ENCODE measurements around the gene KLRF2. TPM values are rescaled to one million over a fixed set of nuclear protein-coding genes. Genes with fewer than 3 reads are reported as not detected.

The KLRF2 gene
- total RNA-seq, 2 experiments from 2014 or later = not detected

DNA sequence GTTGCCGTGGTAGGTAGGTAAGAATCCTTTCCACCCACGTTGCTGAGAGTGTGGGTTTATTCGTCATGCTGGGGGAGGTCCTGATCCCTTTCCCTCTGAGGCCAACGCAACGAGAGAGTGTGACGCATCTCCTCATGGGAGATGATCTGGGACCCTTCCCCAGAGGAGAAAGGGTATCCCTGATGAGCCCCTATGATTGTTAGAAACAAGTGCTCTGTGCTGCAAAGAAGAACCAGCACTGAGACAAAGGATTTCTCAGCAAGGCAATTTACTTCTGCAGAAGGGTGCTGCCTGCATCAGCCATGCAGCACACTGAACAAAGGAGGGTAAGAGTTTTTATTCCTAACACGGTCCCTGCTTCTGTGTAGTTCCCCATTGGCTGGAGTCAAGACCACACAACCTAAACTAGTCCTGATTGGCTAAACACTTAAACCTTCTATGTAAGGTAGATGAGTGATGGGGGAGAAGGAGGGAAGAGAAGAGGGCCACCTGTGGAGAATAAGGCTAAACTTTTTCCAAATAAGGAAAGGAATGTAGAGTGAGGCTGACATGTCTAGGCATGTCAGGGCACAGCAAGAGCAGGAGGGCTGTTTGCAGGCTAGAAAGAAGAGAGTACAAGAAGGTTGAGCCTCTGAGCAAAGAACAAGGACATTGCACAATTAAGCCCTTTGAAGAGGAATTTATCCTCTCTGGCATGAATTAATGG lies 29.6 kb downstream of the KLRF2 start:
- intact Hi-C loops (cut with DNase I, micrococcal nuclease) = no loop called here
- ATAC-seq (no peak), DNase-seq (no peak)
- ChIA-PET POLR2A (no interaction called here), CTCF (interaction anchor here (0.9 kb wide), 1 partner anchor 161 kb away, joined by 3 read pairs; no protein-coding TSS in a partner anchor)
- H3K9me3 Mint-ChIP-seq (ENCODE audit: low read depth) = peaks cover 30% of the 10 kb centered on the region
- no peaks in the 10 kb centered on the region for H3K27me3 Mint-ChIP-seq
- H3K27ac Mint-ChIP-seq = no peak overlapping the region
- H3K36me3 Mint-ChIP-seq (ENCODE audit: low read depth) = peaks cover 18% of the 10 kb centered on the region
- peaks cover 26% of the 10 kb centered on the region for H3K4me1 Mint-ChIP-seq
- H3K4me3 Mint-ChIP-seq = no peak overlapping the region

DNA sequence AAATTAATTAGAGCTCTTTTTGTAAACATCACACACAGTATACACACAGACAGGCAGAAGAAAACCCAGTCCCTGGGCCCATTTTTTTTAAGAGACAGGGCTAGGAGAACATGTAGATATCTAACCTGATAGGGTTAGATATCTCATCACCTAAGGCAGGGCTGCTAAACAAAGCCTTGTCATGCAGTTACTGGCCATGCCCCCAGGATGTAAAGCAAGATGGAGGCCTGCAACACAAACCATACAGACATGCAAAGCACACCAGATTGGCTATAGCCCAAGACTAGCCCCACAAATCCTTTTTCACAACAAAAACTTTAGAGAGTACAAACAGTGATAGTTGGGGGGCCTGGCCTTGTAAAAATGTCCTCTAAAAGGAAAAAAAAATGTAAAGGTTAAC lies 30.4 kb downstream of the KLRF2 start:
- intact Hi-C loops (cut with DNase I, micrococcal nuclease) = no loop called here
- Mint-ChIP-seq H3K27me3 (no peaks in the 10 kb centered on the region), H3K4me3 (no peak overlapping the region), H3K4me1 (peaks cover 18% of the 10 kb centered on the region), H3K9me3 (ENCODE audit: low read depth) (peaks cover 30% of the 10 kb centered on the region), H3K36me3 (ENCODE audit: low read depth) (peaks cover 18% of the 10 kb centered on the region), H3K27ac (no peak overlapping the region)
- DNase-seq (no peak), ATAC-seq (no peak)
- ChIA-PET CTCF (no interaction called here), POLR2A (no interaction called here)

DNA sequence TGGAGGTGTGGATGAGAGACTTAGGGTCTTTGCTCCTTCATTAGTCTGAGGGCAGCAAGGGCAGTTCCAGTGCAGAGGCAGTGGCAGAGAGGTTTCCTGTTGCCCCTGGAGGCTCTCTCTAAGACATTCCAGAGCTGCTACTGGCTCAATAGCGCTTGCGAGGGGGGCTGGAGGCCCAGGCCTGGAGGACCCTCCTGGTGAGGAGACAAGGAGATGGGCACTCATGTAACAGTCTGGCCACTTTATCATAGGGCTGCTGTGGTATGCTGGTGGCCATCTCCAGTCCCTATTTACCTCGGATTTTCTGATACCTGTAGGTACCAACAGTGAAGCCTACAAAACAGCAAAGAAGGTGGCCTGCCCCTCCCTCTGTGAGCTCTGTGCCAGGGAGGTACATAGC lies 38.2 kb downstream of the KLRF2 start:
- no peak for DNase-seq
- POLR2A ChIA-PET = no interaction called here
- peaks cover 12% of the 10 kb centered on the region for H3K4me1 Mint-ChIP-seq
- CTCF ChIA-PET = interaction anchor here (0.7 to 1.4 kb wide), 2 partner anchors 92 to 169 kb away, joined by 3 read pairs; no protein-coding TSS in a partner anchor
- no peak overlapping the region for H3K27ac Mint-ChIP-seq
- no peaks in the 10 kb centered on the region for H3K27me3 Mint-ChIP-seq
- no peaks in the 10 kb centered on the region for H3K9me3 Mint-ChIP-seq (ENCODE audit: low read depth)
- intact Hi-C loops (cut with DNase I, micrococcal nuclease) = no loop called here
- H3K4me3 Mint-ChIP-seq = no peak overlapping the region
- ATAC-seq = no peak
- H3K36me3 Mint-ChIP-seq (ENCODE audit: low read depth) = no peaks in the 10 kb centered on the region

DNA sequence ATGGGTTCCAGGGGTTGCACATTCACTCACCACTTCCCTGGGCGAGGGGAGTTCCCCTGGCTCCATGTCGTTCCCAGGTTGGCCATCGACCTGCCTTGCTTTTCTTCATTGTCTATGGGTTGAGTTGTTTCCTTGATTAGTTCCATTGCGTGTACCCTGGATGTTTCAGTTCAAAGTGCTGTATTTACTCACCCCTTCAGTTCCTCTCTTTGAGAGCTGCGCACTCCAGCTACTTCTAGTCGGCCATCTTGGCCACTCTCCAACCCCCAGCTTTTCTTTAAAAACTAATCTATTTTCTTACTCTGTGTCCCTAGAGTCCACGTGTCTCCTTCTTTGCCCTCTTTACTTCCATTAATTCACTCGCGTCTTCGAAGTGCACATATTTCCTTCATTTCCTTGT lies 39.2 kb downstream of the KLRF2 start:
- intact Hi-C loops (cut with DNase I, micrococcal nuclease) = no loop called here
- Mint-ChIP-seq H3K4me1 (peaks cover 12% of the 10 kb centered on the region), H3K27me3 (no peaks in the 10 kb centered on the region), H3K27ac (no peak overlapping the region), H3K9me3 (ENCODE audit: low read depth) (no peaks in the 10 kb centered on the region), H3K4me3 (no peak overlapping the region), H3K36me3 (ENCODE audit: low read depth) (no peaks in the 10 kb centered on the region)
- POLR2A ChIA-PET = no interaction called here
- no peak for DNase-seq
- no peak for ATAC-seq
- CTCF ChIA-PET = no interaction called here

DNA sequence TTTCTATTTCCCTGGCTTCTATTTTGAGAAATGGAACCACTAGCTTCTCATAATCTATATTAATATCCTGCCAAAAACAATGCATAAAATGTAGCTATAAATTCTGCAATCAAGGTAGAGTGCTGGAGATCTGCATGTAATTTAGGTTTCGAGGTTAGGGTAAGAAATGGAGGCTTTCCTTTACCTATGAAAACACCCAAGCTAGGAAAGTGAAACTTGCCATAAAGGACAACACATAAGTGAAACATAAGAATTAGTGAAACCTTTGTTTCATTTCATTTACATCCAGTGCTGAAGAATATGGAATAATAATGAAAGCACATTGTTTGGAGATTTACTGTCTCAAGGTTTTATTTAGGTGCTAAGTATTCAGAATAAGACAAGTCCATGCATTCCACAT lies 41.1 kb downstream of the KLRF2 start:
- Mint-ChIP-seq H3K9me3 (ENCODE audit: low read depth) (no peaks in the 10 kb centered on the region), H3K27ac (peak overlapping the region; percentile 58), H3K36me3 (ENCODE audit: low read depth) (no peaks in the 10 kb centered on the region), H3K4me1 (peaks cover 15% of the 10 kb centered on the region), H3K27me3 (no peaks in the 10 kb centered on the region), H3K4me3 (no peak overlapping the region)
- ATAC-seq = peak; percentile 36
- DNase-seq = no peak
- intact Hi-C loops (cut with DNase I, micrococcal nuclease) = no loop called here
- CTCF ChIA-PET = interaction anchor here (0.9 to 1.9 kb wide), 9 partner anchors 15 to 217 kb away, joined by 3 to 5 read pairs (median 4); partner anchors contain the start of gene KLRF2
- POLR2A ChIA-PET = no interaction called here

DNA sequence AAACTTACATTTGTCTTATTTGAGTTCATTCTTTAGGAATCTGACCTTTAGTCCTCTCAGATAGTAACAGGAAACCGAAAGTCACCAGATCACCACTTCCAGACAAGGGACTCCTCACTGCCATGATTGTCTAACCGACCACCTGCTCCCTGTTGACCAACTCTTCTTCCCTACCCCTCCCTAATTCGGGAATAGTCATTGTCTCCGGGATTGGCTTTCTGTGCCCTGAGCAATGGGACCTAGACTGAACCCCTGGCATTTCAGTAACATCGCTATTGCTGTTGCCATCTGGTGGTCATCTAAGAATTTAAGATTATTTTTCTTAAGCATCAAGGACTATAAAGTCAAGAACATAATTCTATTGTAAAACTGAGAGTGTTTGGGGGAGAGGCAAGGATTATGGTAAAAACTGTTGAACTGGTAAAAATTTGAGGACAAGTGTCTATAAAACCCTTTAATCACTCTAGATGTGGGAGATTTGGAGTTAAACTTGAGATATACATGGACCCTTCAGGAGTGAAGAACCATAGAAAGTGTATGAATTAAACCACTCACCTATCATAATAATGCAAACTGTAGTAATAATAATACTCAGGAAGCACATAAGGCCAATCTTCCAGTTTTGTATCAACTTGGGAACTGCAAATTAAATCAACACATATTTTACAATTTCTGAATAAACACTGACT lies 44.6 kb downstream of the KLRF2 start:
- Mint-ChIP-seq H3K27me3 (peaks cover 2% of the 10 kb centered on the region), H3K9me3 (ENCODE audit: low read depth) (no peaks in the 10 kb centered on the region), H3K4me1 (peaks cover 15% of the 10 kb centered on the region), H3K36me3 (ENCODE audit: low read depth) (no peaks in the 10 kb centered on the region), H3K4me3 (peak overlapping the region; percentile 10), H3K27ac (peak overlapping the region; percentile 12)
- DNase-seq (peak; percentile 19), ATAC-seq (peak; percentile 61)
- CTCF ChIA-PET = interaction anchor here (0.7 to 5.8 kb wide), 12 partner anchors 12 to 217 kb away, joined by 3 to 48 read pairs (median 4); no protein-coding TSS in a partner anchor
- intact Hi-C loops (cut with DNase I, micrococcal nuclease) = loop anchor here (1.0 to 5.0 kb wide), 5 partner anchors 54 to 179 kb away; partner anchors contain the start of gene CLEC2B (in 1 of the 2)
- POLR2A ChIA-PET = no interaction called here

DNA sequence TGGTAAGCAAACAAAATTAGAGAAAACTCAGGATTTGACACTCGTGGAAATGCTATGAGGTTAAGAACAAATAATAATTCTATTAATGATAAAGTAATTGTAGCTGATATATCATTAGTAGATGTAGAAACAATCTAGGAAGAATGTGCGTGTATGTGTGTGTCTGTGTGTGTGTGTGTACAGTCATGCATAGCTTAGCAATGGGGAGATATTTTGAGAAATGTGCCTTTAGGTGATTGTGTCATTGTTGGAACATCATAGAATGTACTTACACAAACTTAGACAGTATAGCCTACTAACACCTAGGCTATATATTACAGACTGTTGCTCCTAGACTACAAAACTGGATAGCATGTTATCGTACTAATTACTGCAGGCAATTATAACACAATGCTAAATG lies 45.6 kb downstream of the KLRF2 start:
- H3K27me3 Mint-ChIP-seq = peaks cover 2% of the 10 kb centered on the region
- CTCF ChIA-PET = interaction anchor here (0.8 to 5.8 kb wide), 9 partner anchors 9 to 184 kb away, joined by 3 to 48 read pairs (median 4); no protein-coding TSS in a partner anchor
- no peak overlapping the region for H3K4me3 Mint-ChIP-seq
- intact Hi-C loops (cut with DNase I, micrococcal nuclease) = loop anchor here (1.0 to 5.0 kb wide), 5 partner anchors 55 to 180 kb away; partner anchors contain the start of gene CLEC2B (in 1 of the 2)
- peaks cover 15% of the 10 kb centered on the region for H3K4me1 Mint-ChIP-seq
- ATAC-seq (no peak), DNase-seq (no peak)
- POLR2A ChIA-PET = no interaction called here
- no peaks in the 10 kb centered on the region for H3K36me3 Mint-ChIP-seq (ENCODE audit: low read depth)
- no peaks in the 10 kb centered on the region for H3K9me3 Mint-ChIP-seq (ENCODE audit: low read depth)
- no peak overlapping the region for H3K27ac Mint-ChIP-seq

DNA sequence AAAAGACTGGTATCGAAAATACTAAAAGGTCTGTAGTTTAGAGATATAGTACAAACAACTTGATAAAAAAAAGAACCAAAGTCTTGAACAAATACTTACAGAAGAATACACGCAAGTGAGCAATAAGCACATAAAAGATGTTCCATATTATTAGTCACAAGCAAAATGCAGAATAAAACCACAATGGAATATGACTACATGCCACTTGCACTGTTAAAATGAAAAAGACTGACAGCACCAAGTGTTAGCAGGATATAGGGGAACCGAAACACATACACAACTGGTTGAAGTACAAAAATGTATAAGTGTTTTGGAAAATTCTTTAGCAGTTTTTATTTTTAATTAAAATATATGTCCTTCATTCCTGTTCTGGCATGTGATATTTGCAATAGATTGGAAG lies 47.3 kb downstream of the KLRF2 start:
- DNase-seq = no peak
- H3K4me1 Mint-ChIP-seq = peaks cover 3% of the 10 kb centered on the region
- intact Hi-C loops (cut with DNase I, micrococcal nuclease) = loop anchor here (5.0 kb wide), 2 partner anchors 56 to 61 kb away; partner anchors contain the start of gene CLEC2B (in 1 of the 2)
- H3K27ac Mint-ChIP-seq = no peak overlapping the region
- CTCF ChIA-PET = interaction anchor here (1.5 to 5.8 kb wide), 2 partner anchors 33 to 114 kb away, joined by 5 to 48 read pairs; no protein-coding TSS in a partner anchor
- no peaks in the 10 kb centered on the region for H3K36me3 Mint-ChIP-seq (ENCODE audit: low read depth)
- no peak overlapping the region for H3K4me3 Mint-ChIP-seq
- H3K9me3 Mint-ChIP-seq (ENCODE audit: low read depth) = no peaks in the 10 kb centered on the region
- ATAC-seq = peak; percentile 36
- peaks cover 4% of the 10 kb centered on the region for H3K27me3 Mint-ChIP-seq
- POLR2A ChIA-PET = no interaction called here

DNA sequence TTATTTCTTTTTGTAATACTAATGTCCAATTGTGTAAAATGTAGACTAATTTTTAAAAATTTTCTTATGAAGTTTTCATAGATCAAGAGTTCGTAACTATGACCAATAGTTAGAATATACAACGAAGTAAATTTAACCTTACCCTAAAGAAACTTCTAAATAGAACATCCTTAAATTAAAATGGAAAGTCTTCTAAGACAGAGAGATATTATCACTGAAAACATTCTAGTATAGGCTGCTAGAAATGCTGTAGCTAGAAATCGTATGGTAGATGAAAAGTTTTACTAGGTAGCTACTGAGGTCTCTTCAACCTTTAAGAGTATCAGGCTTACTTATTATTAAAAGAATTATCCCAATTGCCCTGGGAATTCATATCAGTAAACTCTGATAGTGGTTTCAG lies 50.0 kb downstream of the KLRF2 start:
- ATAC-seq (no peak), DNase-seq (no peak)
- Mint-ChIP-seq H3K27ac (no peak overlapping the region), H3K36me3 (ENCODE audit: low read depth) (no peaks in the 10 kb centered on the region), H3K9me3 (ENCODE audit: low read depth) (no peaks in the 10 kb centered on the region), H3K4me3 (no peak overlapping the region), H3K27me3 (peaks cover 4% of the 10 kb centered on the region), H3K4me1 (no peaks in the 10 kb centered on the region)
- POLR2A ChIA-PET = no interaction called here
- intact Hi-C loops (cut with DNase I, micrococcal nuclease) = no loop called here
- CTCF ChIA-PET = interaction anchor here (0.6 to 2.2 kb wide), 7 partner anchors 9 to 1813 kb away, joined by 3 to 14 read pairs (median 4); no protein-coding TSS in a partner anchor

DNA sequence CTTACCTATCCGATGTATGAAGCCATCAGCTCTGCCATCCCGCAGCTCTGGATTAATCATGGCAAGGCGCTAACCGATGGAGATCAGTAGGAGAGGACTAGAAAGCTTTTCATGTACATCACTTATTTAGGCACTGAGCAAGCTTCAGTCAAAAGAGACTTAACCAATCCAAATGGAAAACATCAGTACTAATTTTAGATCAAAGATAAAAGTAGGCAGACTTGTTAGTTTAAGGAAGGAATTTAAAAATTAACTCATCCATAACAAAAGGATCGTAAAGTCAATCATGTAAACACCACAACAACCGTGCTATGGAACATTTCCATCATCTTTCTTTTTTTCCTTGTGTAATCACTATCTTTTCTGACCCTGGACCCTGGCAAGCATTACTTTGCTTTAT lies 51.0 kb downstream of the KLRF2 start, which contains the start of gene CLEC2A:
CLEC2A (minus strand) TSS at position 101 of the 400 bp plus-strand sequence; CDS start at position 60, 41 bp downstream.
- POLR2A ChIA-PET = no interaction called here
- H3K9me3 Mint-ChIP-seq (ENCODE audit: low read depth) = no peaks in the 10 kb centered on the region
- intact Hi-C loops (cut with DNase I, micrococcal nuclease) = no loop called here
- no peak within 1 kb of the TSS for H3K27ac Mint-ChIP-seq
- CTCF ChIA-PET = interaction anchor here (0.7 to 2.2 kb wide), 8 partner anchors 8 to 215 kb away, joined by 3 to 14 read pairs (median 4); no protein-coding TSS in a partner anchor
- DNase-seq (no peak), ATAC-seq (no peak)
- H3K36me3 Mint-ChIP-seq (ENCODE audit: low read depth) = no peaks in the 10 kb centered on the region
- no peaks in the 10 kb centered on the region for H3K4me1 Mint-ChIP-seq
- H3K4me3 Mint-ChIP-seq = no peak within 1 kb of the TSS
- peaks cover 4% of the 10 kb centered on the region for H3K27me3 Mint-ChIP-seq

DNA sequence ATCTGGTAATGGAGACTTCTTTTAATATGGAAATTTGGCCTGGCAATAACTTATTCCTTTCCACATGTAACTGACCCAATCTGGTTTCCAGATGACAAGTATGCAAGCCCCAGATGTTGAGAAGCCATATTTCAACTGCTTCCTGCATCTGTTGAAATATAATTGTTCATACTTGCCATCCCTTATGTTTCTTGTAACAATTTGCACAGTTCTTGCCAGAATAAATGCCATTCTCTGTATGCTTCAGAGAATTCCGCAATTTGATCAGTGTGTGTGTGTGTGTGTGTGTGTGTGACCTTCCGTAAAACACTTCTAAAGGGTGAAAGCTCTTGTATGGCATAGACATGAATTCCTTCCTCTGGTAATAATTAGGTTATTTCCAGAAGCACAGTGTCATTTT lies 52.7 kb downstream of the KLRF2 start:
- Mint-ChIP-seq H3K27ac (no peak overlapping the region), H3K27me3 (peaks cover 4% of the 10 kb centered on the region), H3K36me3 (ENCODE audit: low read depth) (no peaks in the 10 kb centered on the region), H3K9me3 (ENCODE audit: low read depth) (no peaks in the 10 kb centered on the region), H3K4me1 (no peaks in the 10 kb centered on the region), H3K4me3 (no peak overlapping the region)
- DNase-seq (no peak), ATAC-seq (no peak)
- intact Hi-C loops (cut with DNase I, micrococcal nuclease) = no loop called here
- ChIA-PET CTCF (interaction anchor here (1.5 kb wide), 1 partner anchor 121 kb away, joined by 3 read pairs; no protein-coding TSS in a partner anchor), POLR2A (no interaction called here)
